Liver (tissue), 9 donors: Measurements from ENCODE around the gene MRFAP1. TPM values are rescaled to one million over a fixed set of nuclear protein-coding genes. Genes with fewer than 3 reads are reported as not detected.

ENCODE experiments used
- DNase-seq: peaks from one replicate; pipeline ENCODE4 v3.0.0-alpha.2; 2017; ENCODE audit warnings: low spot score
- H3K27ac ChIP-seq, 2 donors: one replicate each; pipeline ENCODE4 v1.7.0; 2013; ENCODE audit warnings: inconsistent platforms in 2 of 2, low read length in 2 of 2, control low read depth in 1 of 2, low read depth in 1 of 2, mild to moderate bottlenecking in 1 of 2
- H3K27me3 ChIP-seq, 4 donors: one replicate each; pipeline versions ENCODE4 v1.6.1 to v1.7.0; 2013; ENCODE audit warnings: low read length in 3 of 4, inconsistent platforms in 1 of 4, mild to moderate bottlenecking in 1 of 4, moderate library complexity in 1 of 4; ENCODE audit not compliant: control insufficient read depth in 4 of 4, insufficient read depth in 4 of 4
- H3K36me3 ChIP-seq, 4 donors: one replicate each; pipeline versions ENCODE4 v1.6.1 to v1.7.0; 2013; ENCODE audit warnings: low read length in 3 of 4, mild to moderate bottlenecking in 3 of 4, low read depth in 1 of 4, moderate library complexity in 1 of 4; ENCODE audit not compliant: control insufficient read depth in 4 of 4, insufficient read depth in 3 of 4
- H3K4me1 ChIP-seq, 4 donors: one replicate each; pipeline versions ENCODE4 v1.6.1 to v1.7.0; 2013; ENCODE audit warnings: low read length in 3 of 4, mild to moderate bottlenecking in 3 of 4, moderate library complexity in 1 of 4; ENCODE audit not compliant: control insufficient read depth in 4 of 4, insufficient read depth in 4 of 4
- H3K4me3 ChIP-seq, 3 donors: one replicate each; pipeline versions ENCODE4 v1.6.1 to v1.7.0; 2013; ENCODE audit warnings: low read length in 3 of 3, control low read depth in 1 of 3, low read depth in 1 of 3, mild to moderate bottlenecking in 1 of 3
- H3K9ac ChIP-seq, 2 donors: one replicate each; pipeline ENCODE4 v1.7.0; 2013; ENCODE audit warnings: low read length in 2 of 2, mild to moderate bottlenecking in 2 of 2, moderate library complexity in 2 of 2, control low read depth in 1 of 2, low read depth in 1 of 2
- H3K9me3 ChIP-seq, 4 donors: one replicate each; pipeline versions ENCODE4 v1.6.1 to v1.7.0; 2013; ENCODE audit warnings: low read length in 3 of 4; ENCODE audit not compliant: control insufficient read depth in 4 of 4
- EGR1 ChIP-seq, 2 donors: IDR thresholded peaks; 2 replicates each; pipeline ENCODE4 v1.6.1; 2016 to 2018; ENCODE audit warnings: antibody characterized with exemption in 2 of 2, low read depth in 2 of 2
- FOXA1 ChIP-seq: IDR thresholded peaks from 2 replicates; pipeline ENCODE4 v1.6.1; 2016; ENCODE audit warnings: antibody characterized with exemption
- FOXA2 ChIP-seq: IDR thresholded peaks from 2 replicates; pipeline ENCODE4 v1.6.1; 2016; ENCODE audit warnings: antibody characterized with exemption
- HNF4G ChIP-seq: IDR thresholded peaks from 2 replicates; pipeline ENCODE4 v1.6.1; 2016; ENCODE audit warnings: antibody characterized with exemption
- JUND ChIP-seq, 2 donors: IDR thresholded peaks; 2 replicates each; pipeline ENCODE4 v1.6.1; 2016; ENCODE audit warnings: antibody characterized with exemption in 2 of 2
- NR2F2 ChIP-seq: IDR thresholded peaks from 2 replicates; pipeline ENCODE4 v1.6.1; 2016; ENCODE audit warnings: antibody characterized with exemption
- RAD21 ChIP-seq, 2 donors: IDR thresholded peaks; 2 replicates each; pipeline ENCODE4 v1.6.1; 2016; ENCODE audit warnings: antibody characterized with exemption in 2 of 2, mild to moderate bottlenecking in 2 of 2
- RXRA ChIP-seq, 2 donors: IDR thresholded peaks; 2 replicates each; pipeline ENCODE4 v1.6.1; 2017 to 2018; ENCODE audit warnings: antibody characterized with exemption in 2 of 2, mild to moderate bottlenecking in 1 of 2
- SP1 ChIP-seq: IDR thresholded peaks from 2 replicates; pipeline ENCODE4 v1.6.1; 2018; ENCODE audit warnings: antibody characterized with exemption, mild to moderate bottlenecking
- YY1 ChIP-seq: IDR thresholded peaks from 2 replicates; pipeline ENCODE4 v1.6.1; 2016; ENCODE audit warnings: antibody characterized with exemption, mild to moderate bottlenecking
- WGBS: extraction: QIAGEN DNeasy Blood & Tissue Kit; methylation state at CpG from one replicate; pipeline ENCODE4 v1.1.7; 2013; 5-methylcytosine and 5-hydroxymethylcytosine counted together
- polyA plus RNA-seq, 2 donors: library from polyadenylated mRNA; stranded (reverse) in 1 of 2; unstranded in 1 of 2; fragments of 200-250 nt in 1 of 2; fragments of >200 nt in 1 of 2; fragmentation: Nextera tagmentation in 1 of 2; extraction: Ambion mirVana in 1 of 2; gene quantifications; one replicate each; pipeline versions ENCODE4 v1.2.1 to v1.2.3, GENCODE V29; 2013 to 2015
- total RNA-seq, 2 donors: library from RNA; depleted of rRNA; stranded (reverse); fragments of >200 nt; gene quantifications; one replicate each; pipeline ENCODE4 v1.2.3, GENCODE V29; 2014
- TF ChIP-seq, protein P1 (sequence below): IDR thresholded peaks from 2 replicates; pipeline ENCODE4 v1.6.1; 2016; ENCODE audit warnings: antibody characterized with exemption
- TF ChIP-seq, protein P2 (sequence below): fragments of 150-350 bp; IDR thresholded peaks from 2 replicates; pipeline ENCODE4 v1.5.1; 2017; ENCODE audit warnings: improper control_type of control experiment, low read depth, low read length; ENCODE audit not compliant: missing input control
- TF ChIP-seq, protein P3 (sequence below): IDR thresholded peaks from 2 replicates; pipeline ENCODE4 v1.6.1; 2016; ENCODE audit warnings: antibody characterized with exemption
- TF ChIP-seq, protein P4 (sequence below): IDR thresholded peaks from 2 replicates; pipeline ENCODE4 v1.6.1; 2016; ENCODE audit warnings: antibody characterized with exemption
- TF ChIP-seq, protein P5 (sequence below): IDR thresholded peaks from 2 replicates; pipeline ENCODE4 v1.6.1; 2016; ENCODE audit warnings: antibody characterized with exemption, mild to moderate bottlenecking
- donor health status: healthy.
- donor health status: healthy.
- donor health status: healthy.
- donor health status: healthy.
- donor health status: healthy.

Gene MRFAP1
- total and polyA plus RNA-seq, 4 donors = 78.5 to 176 (median 104) TPM

DNA sequence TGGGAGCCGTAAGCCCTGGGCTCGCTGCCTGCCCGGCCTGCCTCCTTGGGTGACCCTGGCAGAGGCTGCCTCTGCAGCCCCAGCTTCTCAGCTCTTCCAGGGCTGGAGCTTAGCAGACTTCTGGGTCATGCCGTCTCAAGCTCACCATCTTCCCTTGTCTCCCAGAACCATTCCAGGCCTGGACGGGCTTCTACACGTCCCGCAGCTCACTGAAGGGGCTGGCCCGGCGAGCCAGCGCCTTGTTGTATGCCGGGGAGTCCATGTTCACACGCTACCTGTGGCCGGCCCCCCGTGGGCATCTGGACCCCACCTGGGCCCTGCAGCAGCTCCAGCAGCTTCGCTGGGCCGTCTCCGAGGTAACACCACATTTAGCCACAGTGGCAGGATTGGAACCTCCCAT is 43.5 kb upstream of the MRFAP1 start:
- Histone ChIP-seq H3K4me1 (no peaks in the 10 kb centered on the region), H3K36me3 (peaks cover 2 to 32% (median 15%) of the 10 kb centered on the region in 4 donors), H3K27ac (no peak overlapping the region), H3K9ac (no peak overlapping the region), H3K9me3 (peaks cover 0 to 1% (median 0%) of the 10 kb centered on the region in 4 donors), H3K27me3 (no peaks in the 10 kb centered on the region), H3K4me3 (no peak overlapping the region)
- TF ChIP-seq NR2F2 = no peak
- TF ChIP-seq SP1 = no peak
- TF ChIP-seq, protein P1, sequence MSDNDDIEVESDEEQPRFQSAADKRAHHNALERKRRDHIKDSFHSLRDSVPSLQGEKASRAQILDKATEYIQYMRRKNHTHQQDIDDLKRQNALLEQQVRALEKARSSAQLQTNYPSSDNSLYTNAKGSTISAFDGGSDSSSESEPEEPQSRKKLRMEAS = no peak
- TF ChIP-seq, protein P2, sequence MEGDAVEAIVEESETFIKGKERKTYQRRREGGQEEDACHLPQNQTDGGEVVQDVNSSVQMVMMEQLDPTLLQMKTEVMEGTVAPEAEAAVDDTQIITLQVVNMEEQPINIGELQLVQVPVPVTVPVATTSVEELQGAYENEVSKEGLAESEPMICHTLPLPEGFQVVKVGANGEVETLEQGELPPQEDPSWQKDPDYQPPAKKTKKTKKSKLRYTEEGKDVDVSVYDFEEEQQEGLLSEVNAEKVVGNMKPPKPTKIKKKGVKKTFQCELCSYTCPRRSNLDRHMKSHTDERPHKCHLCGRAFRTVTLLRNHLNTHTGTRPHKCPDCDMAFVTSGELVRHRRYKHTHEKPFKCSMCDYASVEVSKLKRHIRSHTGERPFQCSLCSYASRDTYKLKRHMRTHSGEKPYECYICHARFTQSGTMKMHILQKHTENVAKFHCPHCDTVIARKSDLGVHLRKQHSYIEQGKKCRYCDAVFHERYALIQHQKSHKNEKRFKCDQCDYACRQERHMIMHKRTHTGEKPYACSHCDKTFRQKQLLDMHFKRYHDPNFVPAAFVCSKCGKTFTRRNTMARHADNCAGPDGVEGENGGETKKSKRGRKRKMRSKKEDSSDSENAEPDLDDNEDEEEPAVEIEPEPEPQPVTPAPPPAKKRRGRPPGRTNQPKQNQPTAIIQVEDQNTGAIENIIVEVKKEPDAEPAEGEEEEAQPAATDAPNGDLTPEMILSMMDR = no peak
- TF ChIP-seq, protein P3, sequence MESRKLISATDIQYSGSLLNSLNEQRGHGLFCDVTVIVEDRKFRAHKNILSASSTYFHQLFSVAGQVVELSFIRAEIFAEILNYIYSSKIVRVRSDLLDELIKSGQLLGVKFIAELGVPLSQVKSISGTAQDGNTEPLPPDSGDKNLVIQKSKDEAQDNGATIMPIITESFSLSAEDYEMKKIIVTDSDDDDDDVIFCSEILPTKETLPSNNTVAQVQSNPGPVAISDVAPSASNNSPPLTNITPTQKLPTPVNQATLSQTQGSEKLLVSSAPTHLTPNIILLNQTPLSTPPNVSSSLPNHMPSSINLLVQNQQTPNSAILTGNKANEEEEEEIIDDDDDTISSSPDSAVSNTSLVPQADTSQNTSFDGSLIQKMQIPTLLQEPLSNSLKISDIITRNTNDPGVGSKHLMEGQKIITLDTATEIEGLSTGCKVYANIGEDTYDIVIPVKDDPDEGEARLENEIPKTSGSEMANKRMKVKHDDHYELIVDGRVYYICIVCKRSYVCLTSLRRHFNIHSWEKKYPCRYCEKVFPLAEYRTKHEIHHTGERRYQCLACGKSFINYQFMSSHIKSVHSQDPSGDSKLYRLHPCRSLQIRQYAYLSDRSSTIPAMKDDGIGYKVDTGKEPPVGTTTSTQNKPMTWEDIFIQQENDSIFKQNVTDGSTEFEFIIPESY = no peak
- TF ChIP-seq FOXA1 = no peak
- TF ChIP-seq HNF4G = no peak
- TF ChIP-seq FOXA2 = no peak
- no peak for TF ChIP-seq RXRA (IDR thresholded peaks at IDR 0.05)
- TF ChIP-seq, protein P4, sequence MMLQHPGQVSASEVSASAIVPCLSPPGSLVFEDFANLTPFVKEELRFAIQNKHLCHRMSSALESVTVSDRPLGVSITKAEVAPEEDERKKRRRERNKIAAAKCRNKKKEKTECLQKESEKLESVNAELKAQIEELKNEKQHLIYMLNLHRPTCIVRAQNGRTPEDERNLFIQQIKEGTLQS = no peak
- no peak for TF ChIP-seq EGR1 (IDR thresholded peaks at IDR 0.05; ENCODE audit: low read depth in 2 of 2)
- TF ChIP-seq RAD21 (IDR thresholded peaks at IDR 0.05) = no peak
- no peak for TF ChIP-seq YY1
- no peak for TF ChIP-seq JUND (IDR thresholded peaks at IDR 0.05)
- TF ChIP-seq, protein P5, sequence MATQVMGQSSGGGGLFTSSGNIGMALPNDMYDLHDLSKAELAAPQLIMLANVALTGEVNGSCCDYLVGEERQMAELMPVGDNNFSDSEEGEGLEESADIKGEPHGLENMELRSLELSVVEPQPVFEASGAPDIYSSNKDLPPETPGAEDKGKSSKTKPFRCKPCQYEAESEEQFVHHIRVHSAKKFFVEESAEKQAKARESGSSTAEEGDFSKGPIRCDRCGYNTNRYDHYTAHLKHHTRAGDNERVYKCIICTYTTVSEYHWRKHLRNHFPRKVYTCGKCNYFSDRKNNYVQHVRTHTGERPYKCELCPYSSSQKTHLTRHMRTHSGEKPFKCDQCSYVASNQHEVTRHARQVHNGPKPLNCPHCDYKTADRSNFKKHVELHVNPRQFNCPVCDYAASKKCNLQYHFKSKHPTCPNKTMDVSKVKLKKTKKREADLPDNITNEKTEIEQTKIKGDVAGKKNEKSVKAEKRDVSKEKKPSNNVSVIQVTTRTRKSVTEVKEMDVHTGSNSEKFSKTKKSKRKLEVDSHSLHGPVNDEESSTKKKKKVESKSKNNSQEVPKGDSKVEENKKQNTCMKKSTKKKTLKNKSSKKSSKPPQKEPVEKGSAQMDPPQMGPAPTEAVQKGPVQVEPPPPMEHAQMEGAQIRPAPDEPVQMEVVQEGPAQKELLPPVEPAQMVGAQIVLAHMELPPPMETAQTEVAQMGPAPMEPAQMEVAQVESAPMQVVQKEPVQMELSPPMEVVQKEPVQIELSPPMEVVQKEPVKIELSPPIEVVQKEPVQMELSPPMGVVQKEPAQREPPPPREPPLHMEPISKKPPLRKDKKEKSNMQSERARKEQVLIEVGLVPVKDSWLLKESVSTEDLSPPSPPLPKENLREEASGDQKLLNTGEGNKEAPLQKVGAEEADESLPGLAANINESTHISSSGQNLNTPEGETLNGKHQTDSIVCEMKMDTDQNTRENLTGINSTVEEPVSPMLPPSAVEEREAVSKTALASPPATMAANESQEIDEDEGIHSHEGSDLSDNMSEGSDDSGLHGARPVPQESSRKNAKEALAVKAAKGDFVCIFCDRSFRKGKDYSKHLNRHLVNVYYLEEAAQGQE = no peak
- no peak for DNase-seq
- 96% methylated on average over 17 of the region's 17 CpGs for WGBS

DNA sequence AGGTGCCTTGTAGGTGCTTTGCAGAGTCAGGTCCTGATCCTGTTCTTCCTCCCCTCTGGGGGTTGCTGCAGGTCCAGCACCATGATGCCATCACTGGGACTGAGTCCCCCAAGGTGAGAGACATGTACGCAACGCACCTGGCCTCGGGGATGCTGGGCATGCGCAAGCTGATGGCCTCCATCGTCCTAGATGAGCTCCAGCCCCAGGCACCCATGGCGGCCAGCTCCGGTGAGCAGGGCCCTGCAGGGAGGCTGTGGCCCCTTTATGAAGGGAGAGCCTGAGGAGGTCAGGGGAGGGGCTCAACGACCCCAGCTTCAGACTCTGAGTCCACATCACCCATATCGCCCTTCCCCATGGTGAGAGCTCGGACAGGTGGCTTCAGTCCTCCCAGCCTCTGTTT is 42.4 kb upstream of the MRFAP1 start:
- H3K9ac ChIP-seq = no peak overlapping the region
- no peaks in the 10 kb centered on the region for H3K4me1 ChIP-seq
- H3K36me3 ChIP-seq = peaks cover 2 to 34% (median 20%) of the 10 kb centered on the region in 4 donors
- H3K9me3 ChIP-seq = peaks cover 0 to 3% (median 0%) of the 10 kb centered on the region in 4 donors
- no peaks in the 10 kb centered on the region for H3K27me3 ChIP-seq
- DNase-seq = no peak
- TF ChIP-seq YY1 (no peak), RXRA (IDR thresholded peaks at IDR 0.05) (no peak), FOXA2 (no peak)
- TF ChIP-seq, protein P3 = no peak
- H3K4me3 ChIP-seq = no peak overlapping the region
- WGBS = 95% methylated on average over 10 of the region's 10 CpGs
- no peak overlapping the region for H3K27ac ChIP-seq
